Measurements from ENCODE around the gene C2CD2. TPM values are rescaled to one million over a fixed set of nuclear protein-coding genes. Genes with fewer than 3 reads are reported as not detected.

Gene C2CD2
- polyA plus RNA-seq, 1 of the 3 experiments (the other 2 are of a cell fraction) = 9.7 TPM

- TF ChIP-seq JUND (IDR thresholded peaks at IDR 0.05) = no peak
- TF ChIP-seq TEAD4 (IDR thresholded peaks at IDR 0.05; ENCODE audit: borderline replicate concordance, insufficient read depth) = no peak
- no peak for TF ChIP-seq PBX3 (IDR thresholded peaks at IDR 0.05)
- TF ChIP-seq SIN3A (IDR thresholded peaks at IDR 0.05; ENCODE audit: borderline replicate concordance, low read depth, low read length) = no peak
- no peak for TF ChIP-seq MXI1 (IDR thresholded peaks at IDR 0.05; ENCODE audit: low read depth, low read length)
- TF ChIP-seq CHD2 (IDR thresholded peaks at IDR 0.05; ENCODE audit: low read length, partially characterized antibody) = no peak
- TF ChIP-seq, protein P1, sequence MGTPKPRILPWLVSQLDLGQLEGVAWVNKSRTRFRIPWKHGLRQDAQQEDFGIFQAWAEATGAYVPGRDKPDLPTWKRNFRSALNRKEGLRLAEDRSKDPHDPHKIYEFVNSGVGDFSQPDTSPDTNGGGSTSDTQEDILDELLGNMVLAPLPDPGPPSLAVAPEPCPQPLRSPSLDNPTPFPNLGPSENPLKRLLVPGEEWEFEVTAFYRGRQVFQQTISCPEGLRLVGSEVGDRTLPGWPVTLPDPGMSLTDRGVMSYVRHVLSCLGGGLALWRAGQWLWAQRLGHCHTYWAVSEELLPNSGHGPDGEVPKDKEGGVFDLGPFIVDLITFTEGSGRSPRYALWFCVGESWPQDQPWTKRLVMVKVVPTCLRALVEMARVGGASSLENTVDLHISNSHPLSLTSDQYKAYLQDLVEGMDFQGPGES (IDR thresholded peaks at IDR 0.05; ENCODE audit: low read depth, low read length) = no peak
- no peak for TF ChIP-seq ZBTB33 (IDR thresholded peaks at IDR 0.05; ENCODE audit: borderline replicate concordance, low read depth)
Observed at GRCh38 chr21:41979335-41979734, 25.5 kb upstream of the C2CD2 start (continued).

DNA sequence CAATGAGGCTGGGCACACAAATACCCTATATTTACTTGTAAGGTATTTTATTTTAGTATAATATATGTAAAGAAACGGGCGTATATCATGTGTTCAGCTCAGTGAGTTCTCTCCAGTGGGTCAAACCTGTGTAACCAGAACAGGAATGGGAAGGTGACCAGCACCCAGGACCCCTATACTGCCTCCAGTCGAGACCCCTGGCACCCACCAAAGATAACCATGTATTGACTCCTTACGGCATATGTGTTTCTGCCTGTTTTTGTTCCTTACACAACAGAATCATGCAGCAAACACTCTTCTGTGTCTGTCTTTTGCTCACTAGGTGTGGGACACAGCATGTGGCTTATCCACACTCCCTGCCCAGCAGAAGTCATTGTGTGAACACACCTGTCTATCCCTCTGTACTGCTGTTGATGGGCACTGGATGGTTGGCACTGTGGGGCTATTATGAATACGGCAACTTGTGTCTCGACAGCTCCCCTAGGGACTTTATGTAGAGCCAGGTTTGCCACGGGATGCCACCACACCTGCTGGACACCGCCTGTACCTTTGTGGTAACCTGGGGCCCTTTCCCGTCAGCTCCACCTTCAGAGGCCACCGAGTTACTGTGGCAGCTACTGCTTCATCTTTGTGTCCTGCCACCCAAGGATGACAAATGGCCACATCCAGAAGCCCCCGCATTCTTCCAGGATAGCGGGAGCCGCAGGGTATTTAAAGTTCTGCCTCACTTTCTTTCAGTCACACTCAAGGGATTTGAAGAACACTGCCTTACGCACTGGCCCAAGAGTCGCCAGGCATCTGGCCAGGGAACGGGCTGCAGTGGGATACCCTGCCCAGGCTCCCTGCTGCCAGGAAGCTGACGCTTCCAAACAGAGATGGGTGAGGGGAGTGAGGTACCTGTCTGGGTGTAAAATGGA is 23.5 kb upstream of the C2CD2 start:
- ChIA-PET POLR2A (no interaction called here), CTCF (no interaction called here)
- H3K79me2 ChIP-seq (ENCODE audit: insufficient read depth) = no peaks in the 10 kb centered on the region
- no peaks in the 10 kb centered on the region for H4K20me1 ChIP-seq (ENCODE audit: insufficient read depth)
- WGBS (ENCODE audit: low lambda C conversion rate) = 72% methylated on average over 16 of the region's 17 CpGs
- TF ChIP-seq RXRA (IDR thresholded peaks at IDR 0.05; ENCODE audit: borderline replicate concordance, low read depth) (no peak), TAF1 (IDR thresholded peaks at IDR 0.05; ENCODE audit: borderline replicate concordance, low read depth, low read length) (no peak), SIN3A (IDR thresholded peaks at IDR 0.05; ENCODE audit: borderline replicate concordance, low read depth, low read length) (no peak), CTCF (IDR thresholded peaks at IDR 0.05) (no peak), FOXJ3 (CRISPR knock-in tag; IDR thresholded peaks at IDR 0.05) (no peak), CHD2 (IDR thresholded peaks at IDR 0.05; ENCODE audit: low read length, partially characterized antibody) (no peak), SMC3 (IDR thresholded peaks at IDR 0.05; ENCODE audit: low read depth, low read length) (no peak), NFIC (IDR thresholded peaks at IDR 0.05; ENCODE audit: borderline replicate concordance) (no peak), MXI1 (IDR thresholded peaks at IDR 0.05; ENCODE audit: low read depth, low read length) (no peak), JUND (IDR thresholded peaks at IDR 0.05) (no peak), PBX3 (IDR thresholded peaks at IDR 0.05) (no peak), TCF12 (IDR thresholded peaks at IDR 0.05) (no peak), GATA2 (CRISPR knock-in tag; IDR thresholded peaks at IDR 0.05) (no peak), RAD21 (IDR thresholded peaks at IDR 0.05; ENCODE audit: low read length) (no peak), TEAD4 (IDR thresholded peaks at IDR 0.05; ENCODE audit: borderline replicate concordance, insufficient read depth) (no peak)
- TF ChIP-seq, protein P1 (IDR thresholded peaks at IDR 0.05; ENCODE audit: low read depth, low read length) = no peak
- TF ChIP-seq, protein P2, sequence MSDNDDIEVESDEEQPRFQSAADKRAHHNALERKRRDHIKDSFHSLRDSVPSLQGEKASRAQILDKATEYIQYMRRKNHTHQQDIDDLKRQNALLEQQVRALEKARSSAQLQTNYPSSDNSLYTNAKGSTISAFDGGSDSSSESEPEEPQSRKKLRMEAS (IDR thresholded peaks at IDR 0.05; ENCODE audit: low read depth) = no peak
- no peak overlapping the region for H2AFZ ChIP-seq (ENCODE audit: low read depth)
- no peaks in the 10 kb centered on the region for H3K4me1 ChIP-seq (ENCODE audit: control insufficient read depth in 1 of 2, insufficient read depth in 2 of 2, low read depth in 1 of 2, low read length in 1 of 2)
- no peaks in the 10 kb centered on the region; the same call in 1 of the 2 replicates for H3K9me3 ChIP-seq
- no peak for DNase-seq
- H3K27ac ChIP-seq (ENCODE audit: low read depth in 2 of 2, low read length in 1 of 2) = no peak overlapping the region
- no peaks in the 10 kb centered on the region for H3F3A ChIP-seq (replicated peaks; ENCODE audit: insufficient read depth)
- H3K4me2 ChIP-seq = no peak overlapping the region
- H3K9me2 ChIP-seq = no peaks in the 10 kb centered on the region
- H3K9ac ChIP-seq = no peak overlapping the region
- no peaks in the 10 kb centered on the region for H3K36me3 ChIP-seq (replicated peaks in 1 of 2; ENCODE audit: control insufficient read depth in 1 of 2, insufficient read depth in 2 of 2, low read length in 1 of 2)
- H3K27me3 ChIP-seq (ENCODE audit: insufficient read depth) = no peaks in the 10 kb centered on the region
- H3K4me3 ChIP-seq (ENCODE audit: low read depth in 2 of 2, low read length in 1 of 2) = no peak overlapping the region
